ENCODE data around the gene GSTK1.

DNA sequence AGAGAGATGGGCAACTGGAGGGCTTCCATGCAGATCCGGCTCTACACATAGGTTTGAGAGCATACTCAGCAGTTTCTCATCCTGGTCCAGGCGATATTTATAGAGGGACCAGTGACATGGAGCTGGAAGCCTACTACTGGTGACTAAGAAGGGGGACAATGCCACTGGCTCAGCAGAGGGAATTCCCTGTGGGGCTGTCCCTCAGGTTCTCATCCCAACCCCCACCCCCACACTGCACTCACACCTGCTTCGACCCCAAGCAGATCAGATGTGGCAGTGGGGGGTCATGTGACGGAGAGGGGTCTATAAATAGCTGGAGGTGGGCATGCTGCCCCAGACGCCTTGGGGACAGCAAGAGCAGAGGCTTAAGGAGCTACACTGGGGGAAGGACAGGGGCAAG is 52.5 kb downstream of the GSTK1 start, which contains the start of gene CLCN1:
- TF ChIP-seq, protein P1, sequence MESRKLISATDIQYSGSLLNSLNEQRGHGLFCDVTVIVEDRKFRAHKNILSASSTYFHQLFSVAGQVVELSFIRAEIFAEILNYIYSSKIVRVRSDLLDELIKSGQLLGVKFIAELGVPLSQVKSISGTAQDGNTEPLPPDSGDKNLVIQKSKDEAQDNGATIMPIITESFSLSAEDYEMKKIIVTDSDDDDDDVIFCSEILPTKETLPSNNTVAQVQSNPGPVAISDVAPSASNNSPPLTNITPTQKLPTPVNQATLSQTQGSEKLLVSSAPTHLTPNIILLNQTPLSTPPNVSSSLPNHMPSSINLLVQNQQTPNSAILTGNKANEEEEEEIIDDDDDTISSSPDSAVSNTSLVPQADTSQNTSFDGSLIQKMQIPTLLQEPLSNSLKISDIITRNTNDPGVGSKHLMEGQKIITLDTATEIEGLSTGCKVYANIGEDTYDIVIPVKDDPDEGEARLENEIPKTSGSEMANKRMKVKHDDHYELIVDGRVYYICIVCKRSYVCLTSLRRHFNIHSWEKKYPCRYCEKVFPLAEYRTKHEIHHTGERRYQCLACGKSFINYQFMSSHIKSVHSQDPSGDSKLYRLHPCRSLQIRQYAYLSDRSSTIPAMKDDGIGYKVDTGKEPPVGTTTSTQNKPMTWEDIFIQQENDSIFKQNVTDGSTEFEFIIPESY (IDR thresholded peaks at IDR 0.05; ENCODE audit: borderline replicate concordance, low read depth): no peak
- TF ChIP-seq, protein P2, sequence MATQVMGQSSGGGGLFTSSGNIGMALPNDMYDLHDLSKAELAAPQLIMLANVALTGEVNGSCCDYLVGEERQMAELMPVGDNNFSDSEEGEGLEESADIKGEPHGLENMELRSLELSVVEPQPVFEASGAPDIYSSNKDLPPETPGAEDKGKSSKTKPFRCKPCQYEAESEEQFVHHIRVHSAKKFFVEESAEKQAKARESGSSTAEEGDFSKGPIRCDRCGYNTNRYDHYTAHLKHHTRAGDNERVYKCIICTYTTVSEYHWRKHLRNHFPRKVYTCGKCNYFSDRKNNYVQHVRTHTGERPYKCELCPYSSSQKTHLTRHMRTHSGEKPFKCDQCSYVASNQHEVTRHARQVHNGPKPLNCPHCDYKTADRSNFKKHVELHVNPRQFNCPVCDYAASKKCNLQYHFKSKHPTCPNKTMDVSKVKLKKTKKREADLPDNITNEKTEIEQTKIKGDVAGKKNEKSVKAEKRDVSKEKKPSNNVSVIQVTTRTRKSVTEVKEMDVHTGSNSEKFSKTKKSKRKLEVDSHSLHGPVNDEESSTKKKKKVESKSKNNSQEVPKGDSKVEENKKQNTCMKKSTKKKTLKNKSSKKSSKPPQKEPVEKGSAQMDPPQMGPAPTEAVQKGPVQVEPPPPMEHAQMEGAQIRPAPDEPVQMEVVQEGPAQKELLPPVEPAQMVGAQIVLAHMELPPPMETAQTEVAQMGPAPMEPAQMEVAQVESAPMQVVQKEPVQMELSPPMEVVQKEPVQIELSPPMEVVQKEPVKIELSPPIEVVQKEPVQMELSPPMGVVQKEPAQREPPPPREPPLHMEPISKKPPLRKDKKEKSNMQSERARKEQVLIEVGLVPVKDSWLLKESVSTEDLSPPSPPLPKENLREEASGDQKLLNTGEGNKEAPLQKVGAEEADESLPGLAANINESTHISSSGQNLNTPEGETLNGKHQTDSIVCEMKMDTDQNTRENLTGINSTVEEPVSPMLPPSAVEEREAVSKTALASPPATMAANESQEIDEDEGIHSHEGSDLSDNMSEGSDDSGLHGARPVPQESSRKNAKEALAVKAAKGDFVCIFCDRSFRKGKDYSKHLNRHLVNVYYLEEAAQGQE (IDR thresholded peaks at IDR 0.05; ENCODE audit: low read depth, low read length): no peak
- no peak for TF ChIP-seq CTCF (IDR thresholded peaks at IDR 0.05)
- no peak for TF ChIP-seq MEF2A (IDR thresholded peaks at IDR 0.05; ENCODE audit: borderline replicate concordance, low read depth)
- TF ChIP-seq MAX (IDR thresholded peaks at IDR 0.05; ENCODE audit: low read depth): no peak
- TF ChIP-seq EP300 (IDR thresholded peaks at IDR 0.05; ENCODE audit: borderline replicate concordance in 1 of 2, low read depth in 1 of 2, low read length in 1 of 2): no peak
- no peak for TF ChIP-seq TAF1 (IDR thresholded peaks at IDR 0.05; ENCODE audit: borderline replicate concordance, low read depth, low read length)
- TF ChIP-seq POLR2AphosphoS5 (IDR thresholded peaks at IDR 0.05; ENCODE audit: low read depth, low read length): no peak
- TF ChIP-seq SIN3A (IDR thresholded peaks at IDR 0.05; ENCODE audit: borderline replicate concordance, low read depth, low read length): no peak
- TF ChIP-seq NFIC (IDR thresholded peaks at IDR 0.05; ENCODE audit: borderline replicate concordance): no peak
- no peak for TF ChIP-seq RAD21 (IDR thresholded peaks at IDR 0.05; ENCODE audit: low read length)
- TF ChIP-seq FOXJ3 (CRISPR knock-in tag; IDR thresholded peaks at IDR 0.05): no peak
